ENCODE results near the gene CACNG5.

DNA sequence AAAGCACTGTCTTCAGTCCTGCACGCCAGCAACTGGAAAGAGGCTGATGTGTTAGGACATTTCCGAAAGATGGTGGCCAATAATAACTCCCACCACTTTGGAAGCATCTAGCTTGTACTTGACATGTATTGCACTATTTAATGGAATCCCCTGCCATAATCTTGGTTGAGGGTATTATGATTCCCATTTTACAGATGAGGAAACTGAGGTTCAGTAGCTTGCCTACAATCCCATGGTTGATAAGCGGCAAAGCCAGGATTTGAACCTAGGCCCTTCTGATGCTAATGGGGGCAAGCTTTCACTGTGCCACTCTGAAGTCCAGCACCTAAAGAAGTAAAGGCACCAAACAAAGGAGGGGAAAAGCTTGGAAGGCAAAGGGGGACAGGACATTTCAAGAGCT lies 8.0 kb downstream of the CACNG5 start:
- TF ChIP-seq ZNF274 (IDR thresholded peaks at IDR 0.05; ENCODE audit: low read length) (no peak), ZNF274 (tag by site-specific recombination; IDR thresholded peaks at IDR 0.05; ENCODE audit: borderline replicate concordance) (no peak), CTCF (tag by site-specific recombination; IDR thresholded peaks at IDR 0.05) (no peak), ZNF146 (tag by site-specific recombination; IDR thresholded peaks at IDR 0.05) (no peak), ZBTB7A (tag by site-specific recombination; IDR thresholded peaks at IDR 0.05; ENCODE audit: low read depth) (no peak), HOXA7 (CRISPR knock-in tag; IDR thresholded peaks at IDR 0.05; ENCODE audit: borderline replicate concordance) (no peak), GLIS1 (tag by site-specific recombination; IDR thresholded peaks at IDR 0.05) (no peak), ZNF670 (tag by site-specific recombination; IDR thresholded peaks at IDR 0.05; ENCODE audit: low read depth) (no peak), ZNF580 (tag by site-specific recombination; IDR thresholded peaks at IDR 0.05) (no peak)
- TF ChIP-seq, protein P1, sequence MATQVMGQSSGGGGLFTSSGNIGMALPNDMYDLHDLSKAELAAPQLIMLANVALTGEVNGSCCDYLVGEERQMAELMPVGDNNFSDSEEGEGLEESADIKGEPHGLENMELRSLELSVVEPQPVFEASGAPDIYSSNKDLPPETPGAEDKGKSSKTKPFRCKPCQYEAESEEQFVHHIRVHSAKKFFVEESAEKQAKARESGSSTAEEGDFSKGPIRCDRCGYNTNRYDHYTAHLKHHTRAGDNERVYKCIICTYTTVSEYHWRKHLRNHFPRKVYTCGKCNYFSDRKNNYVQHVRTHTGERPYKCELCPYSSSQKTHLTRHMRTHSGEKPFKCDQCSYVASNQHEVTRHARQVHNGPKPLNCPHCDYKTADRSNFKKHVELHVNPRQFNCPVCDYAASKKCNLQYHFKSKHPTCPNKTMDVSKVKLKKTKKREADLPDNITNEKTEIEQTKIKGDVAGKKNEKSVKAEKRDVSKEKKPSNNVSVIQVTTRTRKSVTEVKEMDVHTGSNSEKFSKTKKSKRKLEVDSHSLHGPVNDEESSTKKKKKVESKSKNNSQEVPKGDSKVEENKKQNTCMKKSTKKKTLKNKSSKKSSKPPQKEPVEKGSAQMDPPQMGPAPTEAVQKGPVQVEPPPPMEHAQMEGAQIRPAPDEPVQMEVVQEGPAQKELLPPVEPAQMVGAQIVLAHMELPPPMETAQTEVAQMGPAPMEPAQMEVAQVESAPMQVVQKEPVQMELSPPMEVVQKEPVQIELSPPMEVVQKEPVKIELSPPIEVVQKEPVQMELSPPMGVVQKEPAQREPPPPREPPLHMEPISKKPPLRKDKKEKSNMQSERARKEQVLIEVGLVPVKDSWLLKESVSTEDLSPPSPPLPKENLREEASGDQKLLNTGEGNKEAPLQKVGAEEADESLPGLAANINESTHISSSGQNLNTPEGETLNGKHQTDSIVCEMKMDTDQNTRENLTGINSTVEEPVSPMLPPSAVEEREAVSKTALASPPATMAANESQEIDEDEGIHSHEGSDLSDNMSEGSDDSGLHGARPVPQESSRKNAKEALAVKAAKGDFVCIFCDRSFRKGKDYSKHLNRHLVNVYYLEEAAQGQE (tag by site-specific recombination; IDR thresholded peaks at IDR 0.05), result no peak
